ENCODE data around the gene NELL1.
A peak's percentile ranks its signal among the peaks of the same experiment; 100 is the strongest.

The NELL1 gene

GRCh38 chr11:21456186-21456585 lies 786.8 kb downstream of the NELL1 start:
- DNase-seq, result no peak

GRCh38 chr11:21460082-21460481 lies 790.7 kb downstream of the NELL1 start:
- DNase-seq, result no peak

- no peak for DNase-seq
Measured at GRCh38 chr11:21461701-21462100, 792.3 kb downstream of the NELL1 start.

- no peak for DNase-seq
Measured at GRCh38 chr11:21464601-21465193, 795.3 kb downstream of the NELL1 start.

GRCh38 chr11:21465203-21465602 lies 795.8 kb downstream of the NELL1 start:
- DNase-seq, result no peak

GRCh38 chr11:21465920-21466319 lies 796.5 kb downstream of the NELL1 start:
- DNase-seq, result no peak

- no peak for DNase-seq
Measured at GRCh38 chr11:21470521-21470920, 801.1 kb downstream of the NELL1 start.

- no peak for DNase-seq
Measured at GRCh38 chr11:21472261-21472660, 802.9 kb downstream of the NELL1 start.

GRCh38 chr11:21474529-21474928 lies 805.1 kb downstream of the NELL1 start:
- no peak for DNase-seq

- DNase-seq, result no peak
Measured at GRCh38 chr11:21475276-21475675, 805.9 kb downstream of the NELL1 start.

GRCh38 chr11:21476588-21476987 lies 807.2 kb downstream of the NELL1 start:
- no peak for DNase-seq

- DNase-seq, result no peak
Measured at GRCh38 chr11:21480240-21480639, 810.9 kb downstream of the NELL1 start.

GRCh38 chr11:21481255-21481654 lies 811.9 kb downstream of the NELL1 start:
- no peak for DNase-seq

- DNase-seq, result no peak
Measured at GRCh38 chr11:21484039-21484438, 814.7 kb downstream of the NELL1 start.

- no peak for DNase-seq
Measured at GRCh38 chr11:21485006-21485405, 815.6 kb downstream of the NELL1 start.

GRCh38 chr11:21485426-21485825 lies 816.0 kb downstream of the NELL1 start:
- no peak for DNase-seq

GRCh38 chr11:21489416-21490115 lies 820.2 kb downstream of the NELL1 start:
- DNase-seq, result no peak

GRCh38 chr11:21492931-21493330 lies 823.5 kb downstream of the NELL1 start:
- DNase-seq, result no peak

GRCh38 chr11:21494946-21495345 lies 825.6 kb downstream of the NELL1 start:
- DNase-seq, result no peak

- DNase-seq, result no peak
Measured at GRCh38 chr11:21495879-21496278, 826.5 kb downstream of the NELL1 start.

- no peak for DNase-seq
Measured at GRCh38 chr11:21501245-21501644, 831.9 kb downstream of the NELL1 start.

GRCh38 chr11:21505070-21505469 lies 835.7 kb downstream of the NELL1 start:
- DNase-seq, result no peak

GRCh38 chr11:21511835-21512440 lies 842.6 kb downstream of the NELL1 start:
- DNase-seq, result peak; percentile 52 to 53

- no peak for DNase-seq
Measured at GRCh38 chr11:21514316-21514715, 844.9 kb downstream of the NELL1 start.
